GM21619 (cell line): Measurements from ENCODE around the gene MAN1B1.

Experiments
- ATAC-seq: cut with Tn5 transposase; IDR thresholded peaks from one replicate; pipeline ENCODE4 v1.9.1; 2021; ENCODE audit not compliant: unreplicated experiment

Gene MAN1B1

DNA sequence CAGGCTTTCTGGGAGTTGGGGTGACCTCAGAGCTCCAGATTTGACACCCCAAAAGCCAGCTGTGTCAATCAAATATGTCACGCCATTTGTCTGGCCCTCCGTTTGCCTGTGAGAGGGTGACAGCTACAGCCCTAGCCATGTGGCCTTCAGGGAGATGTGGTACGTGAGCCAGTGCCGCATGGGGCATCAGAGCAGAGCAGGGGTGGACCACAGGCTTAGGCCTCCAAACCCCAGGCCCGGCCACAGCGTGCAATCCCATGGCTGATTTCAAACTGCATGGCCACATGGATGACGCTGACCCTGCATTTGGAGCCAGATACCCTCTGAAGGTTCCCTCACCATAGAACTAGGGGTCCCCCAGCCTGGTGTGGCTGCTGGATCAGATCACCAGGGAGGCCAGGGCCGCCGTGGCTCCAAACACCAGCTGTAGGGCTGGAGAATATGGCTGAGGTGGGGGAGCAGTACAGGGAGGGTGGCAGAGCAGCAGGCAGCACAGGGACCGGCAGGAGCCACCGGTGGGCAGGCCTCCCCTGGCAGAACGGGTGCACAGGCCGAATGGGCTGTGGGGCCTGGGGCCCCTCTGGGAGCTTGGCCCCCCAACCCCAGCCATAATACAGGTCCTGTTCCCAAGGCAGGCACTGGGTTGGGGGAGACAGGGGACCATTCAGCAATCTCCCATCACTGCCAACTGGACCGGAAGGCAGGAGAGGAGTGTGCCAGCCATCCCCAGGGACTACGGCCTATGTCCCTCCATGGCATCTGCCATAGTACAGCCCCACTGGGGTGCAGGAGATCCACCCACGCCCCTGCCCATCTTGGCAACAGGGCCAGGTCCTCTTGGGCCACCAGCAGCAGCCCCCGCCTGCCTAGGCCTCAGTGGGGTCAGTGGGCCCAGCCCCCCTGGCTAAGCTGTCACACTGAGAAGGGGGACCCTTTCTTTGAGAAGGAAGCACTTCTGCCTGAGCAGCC is 18.0 kb upstream of the MAN1B1 start:
- no peak for ATAC-seq

- peak; percentile 13 for ATAC-seq
Measured at GRCh38 chr9:137069508-137070091, 17.2 kb upstream of the MAN1B1 start.

DNA sequence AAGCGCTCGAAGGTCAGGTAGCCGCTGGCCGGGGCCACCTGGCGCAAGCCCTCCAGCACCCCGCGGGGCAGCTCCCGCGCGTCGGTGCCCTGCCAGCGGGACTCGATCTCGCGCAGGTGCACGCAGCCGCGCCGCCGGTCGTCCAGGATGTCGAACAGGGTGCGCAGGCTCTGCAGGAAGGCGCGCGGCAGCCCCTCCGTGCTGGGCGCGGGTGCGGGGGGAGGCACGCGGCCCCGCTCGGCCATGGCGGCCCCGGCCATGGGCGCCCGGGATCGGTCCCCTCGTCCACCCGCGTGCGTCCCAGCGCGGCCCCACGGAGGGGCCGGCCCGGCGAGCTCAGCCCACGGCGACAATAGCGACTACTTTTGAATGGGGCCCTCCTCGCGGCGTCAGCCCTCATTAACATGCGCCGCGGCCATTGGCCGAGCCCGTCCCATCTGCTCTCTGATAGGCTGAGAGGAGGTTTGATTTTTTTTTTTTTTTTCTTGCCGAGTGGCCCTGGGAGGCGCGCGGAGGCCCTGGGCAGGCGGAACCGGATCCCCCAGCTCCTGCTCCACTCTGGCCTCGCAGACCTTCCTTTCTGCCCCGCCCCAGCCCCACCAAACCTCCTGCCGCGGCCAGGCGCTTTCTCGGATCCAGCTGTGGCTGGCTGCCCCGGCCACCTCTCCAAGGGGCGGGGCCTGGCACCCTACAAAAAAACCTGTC is 16.4 kb upstream of the MAN1B1 start, which contains the start of gene SAPCD2:
TSS of gene SAPCD2 (minus strand) at position 357 of the 705 bp plus-strand sequence. CDS start at position 260, 97 bp downstream.
- peak; percentile 65 for ATAC-seq

GRCh38 chr9:137070906-137071275 is 15.9 kb upstream of the MAN1B1 start:
- peak; percentile 10 for ATAC-seq

GRCh38 chr9:137071282-137071681 is 15.5 kb upstream of the MAN1B1 start:
- no peak for ATAC-seq

GRCh38 chr9:137073992-137074399 is 12.8 kb upstream of the MAN1B1 start:
- no peak for ATAC-seq

DNA sequence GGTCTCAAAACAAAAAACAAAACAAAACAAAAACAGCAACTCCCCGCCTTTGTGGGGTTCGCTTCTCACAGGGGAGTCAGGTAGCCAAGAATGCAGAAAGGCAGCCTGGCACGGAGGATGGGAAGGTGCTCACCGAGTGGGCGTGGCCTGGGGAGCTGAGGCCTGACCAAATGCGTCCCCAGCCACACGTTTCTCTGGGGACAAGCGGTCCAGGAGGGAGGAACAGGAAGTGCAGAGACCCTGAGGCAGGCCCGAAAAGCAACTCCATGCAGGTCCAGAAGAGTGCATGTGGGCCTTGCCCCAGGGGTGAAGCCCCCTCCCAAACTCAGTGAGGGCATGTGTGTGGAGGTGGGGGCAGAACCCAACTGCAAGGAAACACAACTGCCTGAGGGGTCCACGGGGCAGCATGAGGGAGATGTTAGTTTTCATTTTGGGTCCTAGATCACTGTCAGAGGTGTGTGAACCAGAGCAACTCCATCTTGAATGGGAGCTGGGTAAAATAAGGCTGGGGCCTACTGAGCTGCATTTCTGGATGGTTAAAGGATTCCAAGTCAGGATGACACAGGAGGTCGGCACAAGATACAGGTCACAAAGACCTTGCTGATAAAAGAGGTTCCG is 12.0 kb upstream of the MAN1B1 start:
- ATAC-seq: no peak

GRCh38 chr9:137075275-137075775 is 11.5 kb upstream of the MAN1B1 start:
- no peak for ATAC-seq

DNA sequence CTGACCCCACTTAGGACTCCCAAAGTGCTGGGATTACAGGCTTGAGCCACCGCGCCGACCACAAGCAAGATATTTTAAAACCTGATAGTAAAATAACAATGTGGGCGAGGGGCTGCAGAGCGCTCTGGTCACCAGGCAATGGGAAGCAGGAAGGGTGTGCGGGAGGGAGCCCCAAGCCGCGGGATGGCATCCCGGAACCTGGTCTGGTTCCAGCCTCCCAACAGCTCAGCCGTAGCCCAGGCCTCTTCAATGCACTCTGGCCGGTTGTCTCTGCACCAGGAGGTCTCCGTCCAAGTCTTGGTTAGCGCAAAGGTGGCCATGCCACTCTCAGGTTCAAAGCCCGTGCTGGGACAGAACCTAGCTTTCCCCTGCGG is 10.2 kb upstream of the MAN1B1 start:
- ATAC-seq: peak; percentile 8

GRCh38 chr9:137077010-137077747 is 9.6 kb upstream of the MAN1B1 start, which contains the start of gene UAP1L1:
UAP1L1 (plus strand) TSS chr9:137077517; CDS start chr9:137077533, 16 bp downstream.
- peak; percentile 41 for ATAC-seq

DNA sequence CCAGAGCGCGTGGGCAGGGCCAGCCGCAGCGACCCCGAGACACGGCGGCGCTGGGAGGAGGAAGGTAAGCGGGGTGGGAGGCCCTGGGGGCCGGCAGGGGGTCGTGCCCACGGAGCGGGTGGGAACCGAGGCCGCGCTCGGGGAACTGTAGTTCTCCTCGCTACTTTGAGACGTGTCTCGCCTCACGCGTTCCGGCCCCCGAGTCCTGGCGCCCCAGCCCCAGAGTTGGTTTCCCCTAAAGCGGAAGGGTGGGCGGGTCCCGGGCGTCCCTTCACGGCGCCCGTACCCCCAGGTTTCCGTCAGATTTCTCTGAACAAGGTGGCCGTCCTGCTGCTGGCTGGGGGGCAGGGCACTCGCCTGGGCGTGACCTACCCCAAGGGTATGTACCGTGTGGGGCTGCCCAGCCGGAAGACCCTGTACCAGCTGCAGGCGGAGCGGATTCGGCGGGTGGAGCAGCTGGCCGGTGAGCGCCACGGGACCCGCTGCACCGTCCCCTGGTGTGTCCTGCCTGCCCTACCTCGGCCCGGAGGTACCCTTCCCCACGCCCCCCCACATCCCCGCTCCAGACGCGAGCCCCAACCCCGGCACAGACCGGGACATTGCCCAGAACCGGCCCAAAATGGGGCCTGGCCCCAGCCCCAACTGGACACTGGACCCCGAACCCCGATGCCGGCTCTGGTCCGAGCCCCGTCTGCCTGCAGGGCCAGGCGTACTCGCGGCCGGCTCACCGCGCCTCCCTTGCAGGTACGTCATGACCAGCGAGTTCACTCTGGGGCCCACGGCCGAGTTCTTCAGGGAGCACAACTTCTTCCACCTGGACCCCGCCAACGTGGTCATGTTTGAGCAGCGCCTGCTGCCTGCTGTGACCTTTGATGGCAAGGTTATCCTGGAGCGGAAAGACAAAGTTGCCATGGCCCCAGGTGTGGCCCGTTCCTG is 8.8 kb upstream of the MAN1B1 start:
- ATAC-seq: peak; percentile 20

- ATAC-seq: no peak
Measured at GRCh38 chr9:137078701-137079400, 7.9 kb upstream of the MAN1B1 start.

DNA sequence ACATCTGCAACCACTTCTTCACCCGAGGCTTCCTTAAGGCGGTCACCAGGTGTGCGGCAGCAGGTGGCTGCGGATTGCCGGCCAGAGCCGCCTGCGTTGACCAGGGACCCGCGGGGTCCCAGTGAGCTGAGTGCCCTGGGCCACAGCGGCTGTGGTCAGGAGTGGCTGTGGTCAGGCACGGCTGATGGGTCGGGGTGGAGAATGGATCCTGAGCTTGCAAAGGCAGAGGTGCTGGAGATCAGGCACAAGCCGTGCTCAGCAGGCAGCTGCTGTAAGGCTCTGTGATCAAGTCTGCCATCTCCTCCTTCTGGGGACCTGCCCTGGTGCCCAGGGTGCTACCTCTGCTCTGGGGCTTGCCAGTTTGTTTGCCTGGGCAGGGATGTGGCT is 7.4 kb upstream of the MAN1B1 start:
- no peak for ATAC-seq

GRCh38 chr9:137080260-137081122 is 6.3 kb upstream of the MAN1B1 start:
- ATAC-seq: no peak

DNA sequence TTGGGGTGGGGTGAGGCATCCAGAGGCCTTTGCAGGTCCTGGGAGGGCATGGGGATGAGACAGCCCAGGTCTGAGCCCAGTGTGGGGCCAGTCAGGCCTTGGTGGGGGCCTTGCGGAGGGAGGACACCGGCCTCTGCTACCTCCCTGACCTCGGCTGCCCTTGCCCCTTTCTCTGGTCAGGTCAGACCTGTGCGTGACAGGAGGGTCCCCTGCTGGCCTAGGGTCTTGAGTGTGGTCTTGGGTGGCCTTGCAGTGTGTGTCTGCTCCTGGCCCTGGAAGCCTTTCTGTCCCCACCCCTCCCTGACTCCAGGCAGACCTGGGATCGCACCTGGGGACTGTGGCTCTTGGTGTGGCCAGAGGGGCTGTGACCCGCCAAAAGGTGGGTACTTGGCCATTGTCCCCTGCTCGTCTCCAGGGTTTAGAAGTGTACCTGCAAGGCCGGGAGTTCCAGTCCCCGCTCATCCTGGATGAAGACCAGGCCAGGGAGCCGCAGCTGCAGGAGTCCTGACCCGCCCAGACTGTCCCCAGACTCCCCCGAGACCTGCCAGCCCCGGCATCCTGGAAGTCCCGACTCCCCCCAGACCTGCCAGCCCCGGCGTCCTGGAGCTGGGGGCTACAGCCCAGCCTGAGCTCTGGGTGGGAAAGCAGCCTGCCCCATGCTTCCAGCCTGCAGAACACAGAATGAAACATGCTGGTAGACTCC is 4.4 kb upstream of the MAN1B1 start:
- no peak for ATAC-seq

DNA sequence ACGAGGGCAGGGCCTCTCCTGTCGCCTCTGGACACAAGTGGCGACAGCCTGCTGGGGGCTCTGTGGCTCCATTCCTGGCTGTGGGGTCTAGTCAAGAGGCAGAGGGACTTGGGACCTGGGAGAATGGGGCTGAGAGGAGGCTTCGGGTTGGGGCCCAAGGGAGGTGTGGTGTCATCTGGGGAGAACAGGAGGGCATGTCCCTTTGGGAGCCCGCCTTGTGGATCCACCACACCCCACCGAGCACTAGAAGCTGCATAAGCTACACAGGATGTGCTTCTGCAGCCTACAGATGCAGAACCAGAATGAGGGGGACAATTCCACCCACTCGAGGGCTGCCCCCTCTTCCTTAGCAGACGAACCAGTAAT is 3.9 kb upstream of the MAN1B1 start:
- ATAC-seq: no peak

DNA sequence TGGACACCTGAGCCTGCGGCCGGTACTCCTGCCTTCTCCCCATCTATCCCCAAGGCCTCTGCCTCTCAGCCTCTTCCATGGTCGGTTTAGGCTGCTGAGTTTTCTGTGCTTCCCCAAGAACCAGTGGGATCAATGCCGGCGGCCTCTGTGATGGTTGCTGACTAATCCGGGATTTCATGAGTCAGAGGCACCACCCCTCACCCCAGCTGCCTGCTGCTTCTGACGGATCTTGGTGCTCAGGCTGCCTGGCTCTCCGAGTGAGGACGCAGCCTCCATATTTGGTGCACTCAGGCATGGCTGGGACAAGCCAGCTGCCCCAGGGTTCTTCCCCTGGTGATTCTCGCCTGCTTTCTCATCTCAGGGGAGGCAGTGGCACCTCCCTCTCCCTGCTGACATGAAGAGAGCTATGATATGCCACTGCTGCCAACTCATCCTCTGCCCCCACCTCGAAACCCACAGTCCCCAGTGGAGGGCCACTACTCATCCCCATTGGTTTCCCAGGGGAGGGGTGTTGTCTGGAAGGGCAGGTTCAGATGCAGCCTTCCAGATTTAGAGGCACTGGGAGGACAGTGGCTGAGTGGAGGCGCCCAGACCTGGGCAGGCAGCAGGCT is 3.3 kb upstream of the MAN1B1 start:
- no peak for ATAC-seq
